Measurements from ENCODE around the gene TTC28. TPM values are rescaled to one million over a fixed set of nuclear protein-coding genes. Genes with fewer than 3 reads are reported as not detected.

The TTC28 gene
- total and polyA plus RNA-seq, 10 of the 15 experiments (the other 5 are each of a cell fraction or from before 2014, with no cell fraction given) = 0.15 to 8.4 (median 1.4) TPM

GRCh38 chr22:27934069-27934468, 745.6 kb downstream of the TTC28 start:
- DNase-seq (ENCODE audit: low read depth, low spot score) (no peak), FAIRE-seq (no peak), ATAC-seq (no peak)
- Histone ChIP-seq H3K9ac (ENCODE audit: control insufficient read depth, insufficient read depth, low read length) (no peak overlapping the region), H2AFZ (ENCODE audit: control insufficient read depth, low read depth, low read length) (no peak overlapping the region), H3K4me2 (ENCODE audit: control insufficient read depth, insufficient read depth) (no peak overlapping the region), H3K79me2 (ENCODE audit: control insufficient read depth, insufficient read depth, low read length) (no peaks in the 10 kb centered on the region), H4K20me1 (ENCODE audit: control insufficient read depth, insufficient read depth) (no peaks in the 10 kb centered on the region), H3K9me3 (replicated peaks; ENCODE audit: control insufficient read depth, insufficient read depth, low read length) (no peaks in the 10 kb centered on the region), H3K4me3 (no peak overlapping the region), H3K4me1 (ENCODE audit: control insufficient read depth, insufficient read depth, low read length) (no peaks in the 10 kb centered on the region), H3K27ac (ENCODE audit: control insufficient read depth, insufficient read depth) (no peak overlapping the region), H3K27me3 (replicated peaks in 1 of 2; ENCODE audit: control insufficient read depth in 2 of 2, insufficient read depth in 2 of 2, low read length in 1 of 2) (no peaks in the 10 kb centered on the region), H3K36me3 (ENCODE audit: control insufficient read depth in 2 of 2, insufficient read depth in 2 of 2, low read length in 1 of 2) (no peaks in the 10 kb centered on the region)
- ChIA-PET CTCF (interaction anchor here (1.7 kb wide), 1 partner anchor 15 kb away, joined by 4 read pairs; the partner anchor contains the start of gene PITPNB), SMC1A (ENCODE audit: uncharacterized antibody, unreplicated experiment) (interaction anchor here (0.6 kb wide), 1 partner anchor 48 kb away, joined by 3 read pairs; no protein-coding TSS in a partner anchor), POLR2A (interaction anchor here (0.5 kb wide), 1 partner anchor 80 kb away, joined by 3 read pairs; no protein-coding TSS in a partner anchor), RAD21 (ENCODE audit: unreplicated experiment) (no interaction called here)
- in situ Hi-C loops (cut with MboI) = no loop called here
- TF ChIP-seq NR2C1 (IDR thresholded peaks at IDR 0.05) (no peak), MTA3 (IDR thresholded peaks at IDR 0.05; ENCODE audit: borderline replicate concordance, low read length) (no peak)
- 80% methylated on average over 5 of the region's 5 CpGs for WGBS (ENCODE audit: insufficient coverage, insufficient replicate concordance, low lambda C conversion rate, missing lambda C conversion rate)
- intact Hi-C loops (cut with micrococcal nuclease; ENCODE audit: unreplicated experiment) = no loop called here
- BruUV-seq (replicated peaks) = no TSS peak

DNA sequence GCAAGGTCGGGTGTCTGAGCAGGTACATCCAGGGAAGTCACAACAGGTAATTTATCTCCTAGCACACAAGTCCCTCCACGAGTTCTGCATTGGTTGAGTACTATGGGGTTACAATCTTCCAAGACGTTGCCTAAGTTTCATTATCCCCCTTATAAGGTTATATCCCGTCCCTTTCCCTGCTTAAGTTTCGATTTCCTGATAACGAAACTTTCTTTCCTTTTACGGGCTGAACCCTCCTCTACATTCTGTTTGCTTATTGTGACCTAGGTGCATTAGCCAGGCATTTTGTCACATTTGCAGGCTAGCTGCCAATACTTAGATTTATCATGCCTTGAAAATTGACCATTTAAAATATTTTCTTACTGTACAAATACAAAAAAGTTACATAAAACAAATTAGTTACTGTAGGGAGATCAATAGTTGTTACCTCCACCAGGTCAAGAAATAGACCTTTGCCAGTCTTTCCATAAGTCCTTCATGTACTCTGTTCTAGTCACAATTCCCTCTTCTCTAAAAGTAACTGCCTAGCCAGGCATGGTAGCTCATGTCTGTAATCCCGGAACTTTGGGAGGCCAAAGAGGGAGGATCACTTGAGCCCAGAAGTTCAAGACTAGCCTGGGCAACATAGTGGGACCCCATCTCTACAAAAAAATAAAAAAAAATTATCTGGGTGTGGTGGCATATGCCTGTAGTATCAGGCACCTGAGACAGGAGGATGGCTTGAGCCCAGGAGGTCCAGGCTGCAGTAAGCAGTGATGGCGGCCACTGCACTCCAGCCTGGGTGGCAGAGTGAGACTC, 746.3 kb downstream of the TTC28 start:
- no peak for TF ChIP-seq TARDBP (IDR thresholded peaks at IDR 0.05; ENCODE audit: borderline replicate concordance)
- no peak for TF ChIP-seq RAD51 (IDR thresholded peaks at IDR 0.05)
- no peak for TF ChIP-seq DPF2 (IDR thresholded peaks at IDR 0.05)
- TF ChIP-seq TCF7 (IDR thresholded peaks at IDR 0.05; ENCODE audit: borderline replicate concordance) = no peak
- TF ChIP-seq, protein P1, sequence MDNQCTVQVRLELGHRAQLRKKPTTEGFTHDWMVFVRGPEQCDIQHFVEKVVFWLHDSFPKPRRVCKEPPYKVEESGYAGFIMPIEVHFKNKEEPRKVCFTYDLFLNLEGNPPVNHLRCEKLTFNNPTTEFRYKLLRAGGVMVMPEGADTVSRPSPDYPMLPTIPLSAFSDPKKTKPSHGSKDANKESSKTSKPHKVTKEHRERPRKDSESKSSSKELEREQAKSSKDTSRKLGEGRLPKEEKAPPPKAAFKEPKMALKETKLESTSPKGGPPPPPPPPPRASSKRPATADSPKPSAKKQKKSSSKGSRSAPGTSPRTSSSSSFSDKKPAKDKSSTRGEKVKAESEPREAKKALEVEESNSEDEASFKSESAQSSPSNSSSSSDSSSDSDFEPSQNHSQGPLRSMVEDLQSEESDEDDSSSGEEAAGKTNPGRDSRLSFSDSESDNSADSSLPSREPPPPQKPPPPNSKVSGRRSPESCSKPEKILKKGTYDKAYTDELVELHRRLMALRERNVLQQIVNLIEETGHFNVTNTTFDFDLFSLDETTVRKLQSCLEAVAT (IDR thresholded peaks at IDR 0.05) = no peak
- no peak for TF ChIP-seq POU2F2 (IDR thresholded peaks at IDR 0.05; ENCODE audit: borderline replicate concordance, low read depth, low read length)
- no peak for TF ChIP-seq HDAC2 (IDR thresholded peaks at IDR 0.05)
- no peak for TF ChIP-seq ATF2 (IDR thresholded peaks at IDR 0.05; ENCODE audit: low read length)
- no peak for TF ChIP-seq RUNX3 (IDR thresholded peaks at IDR 0.05; ENCODE audit: low read length)
- no peak for TF ChIP-seq EZH2 (IDR thresholded peaks at IDR 0.05; ENCODE audit: borderline replicate concordance, control insufficient read depth, low read depth, low read length)
- in situ Hi-C loops (cut with MboI) = no loop called here
- ChIA-PET SMC1A (ENCODE audit: uncharacterized antibody, unreplicated experiment) (interaction anchor here (0.6 kb wide), 1 partner anchor 47 kb away, joined by 3 read pairs; no protein-coding TSS in a partner anchor), CTCF (interaction anchor here (1.7 kb wide), 1 partner anchor 14 kb away, joined by 4 read pairs; the partner anchor contains the start of gene PITPNB), POLR2A (interaction anchor here (0.5 kb wide), 1 partner anchor 79 kb away, joined by 3 read pairs; no protein-coding TSS in a partner anchor), RAD21 (ENCODE audit: unreplicated experiment) (no interaction called here)
- ATAC-seq (no peak), FAIRE-seq (no peak), DNase-seq (ENCODE audit: low read depth, low spot score) (no peak)
- H2AFZ ChIP-seq (ENCODE audit: control insufficient read depth, low read depth, low read length) = no peak overlapping the region
- no peaks in the 10 kb centered on the region for H3K27me3 ChIP-seq (replicated peaks in 1 of 2; ENCODE audit: control insufficient read depth in 2 of 2, insufficient read depth in 2 of 2, low read length in 1 of 2)
- no peak overlapping the region for H3K4me2 ChIP-seq (ENCODE audit: control insufficient read depth, insufficient read depth)
- no peak overlapping the region for H3K9ac ChIP-seq (ENCODE audit: control insufficient read depth, insufficient read depth, low read length)
- WGBS (ENCODE audit: insufficient coverage, insufficient replicate concordance, low lambda C conversion rate, missing lambda C conversion rate) = 71% methylated on average over 9 of the region's 9 CpGs
- BruUV-seq (replicated peaks) = no TSS peak
- H3K9me3 ChIP-seq (replicated peaks; ENCODE audit: control insufficient read depth, insufficient read depth, low read length) = no peaks in the 10 kb centered on the region
- no peak overlapping the region for H3K4me3 ChIP-seq
- H3K27ac ChIP-seq (ENCODE audit: control insufficient read depth, insufficient read depth) = no peak overlapping the region
- H3K79me2 ChIP-seq (ENCODE audit: control insufficient read depth, insufficient read depth, low read length) = no peaks in the 10 kb centered on the region
- no peaks in the 10 kb centered on the region for H3K4me1 ChIP-seq (ENCODE audit: control insufficient read depth, insufficient read depth, low read length)
- no peaks in the 10 kb centered on the region for H3K36me3 ChIP-seq (ENCODE audit: control insufficient read depth in 2 of 2, insufficient read depth in 2 of 2, low read length in 1 of 2)
- H4K20me1 ChIP-seq (ENCODE audit: control insufficient read depth, insufficient read depth) = no peaks in the 10 kb centered on the region
- intact Hi-C loops (cut with micrococcal nuclease; ENCODE audit: unreplicated experiment) = no loop called here

Measured in GM12878 (cell line).